Kasumi-1 (cell line): ENCODE measurements around the gene MAPRE3.
A peak's percentile ranks its signal among the peaks of the same experiment; 100 is the strongest.
"Not testable (repeated sequence)": the region's sequence is repeated elsewhere in the genome, so short reads cannot be mapped to it uniquely, and the experiment has no call there.

Source experiments
- DNase-seq, 2 experiments: peaks; one replicate each; lab custom pipeline; 2025; lab: John Stamatoyannopoulos, UW

The MAPRE3 gene

GRCh38 chr2:26970244-26970927 lies at the start of gene MAPRE3:
Gene MAPRE3, plus strand, starts transcription at chr2:26970637. Its CDS starts 51,582 bp downstream, at chr2:27022219.
- peak; percentile 55 to 77 for DNase-seq

- DNase-seq = peak; percentile 92 to 94
Observed at GRCh38 chr2:26921323-26921722, 49.1 kb upstream of the MAPRE3 start.

- DNase-seq = peak; percentile 77 to 89
Observed at GRCh38 chr2:26922405-26923188, 47.8 kb upstream of the MAPRE3 start.

GRCh38 chr2:26923189-26923466 lies 47.3 kb upstream of the MAPRE3 start:
- not testable (repeated sequence) for DNase-seq

- DNase-seq = no peak
Observed at GRCh38 chr2:26924731-26925099, 45.7 kb upstream of the MAPRE3 start.

- no peak for DNase-seq
Observed at GRCh38 chr2:26925100-26925791, 45.2 kb upstream of the MAPRE3 start.

- DNase-seq = no peak
Observed at GRCh38 chr2:26927221-26927620, 43.2 kb upstream of the MAPRE3 start.

GRCh38 chr2:26932974-26933373 lies 37.5 kb upstream of the MAPRE3 start:
- no peak for DNase-seq

- no peak for DNase-seq
Observed at GRCh38 chr2:26933431-26934334, 36.8 kb upstream of the MAPRE3 start.

- no peak for DNase-seq
Observed at GRCh38 chr2:26934335-26934724, 36.1 kb upstream of the MAPRE3 start.

- DNase-seq = no peak
Observed at GRCh38 chr2:26934985-26935384, 35.5 kb upstream of the MAPRE3 start.

GRCh38 chr2:26936855-26937254 lies 33.6 kb upstream of the MAPRE3 start:
- DNase-seq = no peak

- DNase-seq = no peak
Observed at GRCh38 chr2:26938399-26939118, 31.9 kb upstream of the MAPRE3 start.

- no peak for DNase-seq
Observed at GRCh38 chr2:26940001-26940400, 30.4 kb upstream of the MAPRE3 start.

- DNase-seq = no peak
Observed at GRCh38 chr2:26941486-26941885, 29.0 kb upstream of the MAPRE3 start.

GRCh38 chr2:26942543-26943295 lies 27.7 kb upstream of the MAPRE3 start:
- peak; percentile 57 to 64 for DNase-seq

GRCh38 chr2:26945991-26946750 lies 24.3 kb upstream of the MAPRE3 start:
- no peak for DNase-seq

GRCh38 chr2:26946841-26947784 lies 23.3 kb upstream of the MAPRE3 start:
- DNase-seq = no peak

- no peak for DNase-seq
Observed at GRCh38 chr2:26948800-26949199, 21.6 kb upstream of the MAPRE3 start.
